ENCODE data around the gene PLA2G6.

PLA2G6 gene

GRCh38 chr22:38068641-38069371 is 112.8 kb downstream of the PLA2G6 start:
- DNase-seq, result no peak

- DNase-seq, result no peak
Observed at GRCh38 chr22:38067761-38068360, 113.8 kb downstream of the PLA2G6 start.

GRCh38 chr22:38067028-38067415 is 114.6 kb downstream of the PLA2G6 start:
- DNase-seq, result no peak

GRCh38 chr22:38066381-38067027 is 115.1 kb downstream of the PLA2G6 start:
- DNase-seq, result no peak

GRCh38 chr22:38065539-38065938 is 116.1 kb downstream of the PLA2G6 start:
- DNase-seq, result no peak

GRCh38 chr22:38062791-38063190 is 118.8 kb downstream of the PLA2G6 start:
- no peak for DNase-seq
